ENCODE results near the gene DGCR8.
A peak's percentile ranks its signal among the peaks of the same experiment; 100 is the strongest.

Gene DGCR8

GRCh38 chr22:20092477-20092854 is 12.4 kb downstream of the DGCR8 start:
- no peak for DNase-seq

- no peak for DNase-seq
Measured at GRCh38 chr22:20093418-20094196, 13.6 kb downstream of the DGCR8 start.

- DNase-seq: no peak
Measured at GRCh38 chr22:20094197-20094807, 14.3 kb downstream of the DGCR8 start.

- DNase-seq: no peak
Measured at GRCh38 chr22:20095521-20095920, 15.5 kb downstream of the DGCR8 start.

GRCh38 chr22:20096574-20097420 is 16.8 kb downstream of the DGCR8 start:
- DNase-seq: no peak

- no peak for DNase-seq
Measured at GRCh38 chr22:20099099-20099711, 19.2 kb downstream of the DGCR8 start.

GRCh38 chr22:20101638-20102037 is 21.6 kb downstream of the DGCR8 start:
- no peak for DNase-seq

GRCh38 chr22:20102203-20102780 is 22.3 kb downstream of the DGCR8 start:
- no peak for DNase-seq

GRCh38 chr22:20105456-20106204 is 25.6 kb downstream of the DGCR8 start:
- DNase-seq: no peak

GRCh38 chr22:20106205-20106848 is 26.3 kb downstream of the DGCR8 start:
- DNase-seq: no peak

GRCh38 chr22:20106849-20107237 is 26.8 kb downstream of the DGCR8 start:
- no peak for DNase-seq

- DNase-seq: no peak
Measured at GRCh38 chr22:20107471-20107901, 27.4 kb downstream of the DGCR8 start.

GRCh38 chr22:20107951-20108756 is 28.1 kb downstream of the DGCR8 start:
- no peak for DNase-seq

GRCh38 chr22:20108757-20109230 is 28.8 kb downstream of the DGCR8 start:
- no peak for DNase-seq

GRCh38 chr22:20109411-20110358 is 29.6 kb downstream of the DGCR8 start:
- DNase-seq: no peak

- DNase-seq: no peak
Measured at GRCh38 chr22:20110359-20110985, 30.4 kb downstream of the DGCR8 start.

GRCh38 chr22:20111045-20111688 is 31.1 kb downstream of the DGCR8 start:
- peak; percentile 31 for DNase-seq

Measured in CD4-positive, alpha-beta T cell treated with Interferon gamma for 1 hour (primary cell).